ENCODE measurements around the gene C16orf96. TPM values are rescaled to one million over a fixed set of nuclear protein-coding genes. Genes with fewer than 3 reads are reported as not detected.

C16orf96 gene
- polyA plus RNA-seq, 2 of the 4 experiments (the other 2 are of a cell fraction), result 0.01 to 0.03 TPM

- H3K4me1 ChIP-seq, result no peaks in the 10 kb centered on the region
- ChIA-PET CTCF (interaction anchor here (1.0 to 1.2 kb wide), 2 partner anchors 13 to 140 kb away, joined by 3 to 6 read pairs; no protein-coding TSS in a partner anchor), POLR2A (no interaction called here)
- no peak for ATAC-seq
- DNase-seq (ENCODE audit: low read depth in 1 of 2, low spot score in 1 of 2), result no peak
- WGBS (ENCODE audit: missing lambda C conversion rate), result 96% methylated on average over 14 of the region's 22 CpGs
- no peak overlapping the region for H3K4me3 ChIP-seq
- TF ChIP-seq RNF2 (IDR thresholded peaks at IDR 0.05; ENCODE audit: borderline replicate concordance, low read depth) (no peak), HOXA7 (CRISPR knock-in tag; IDR thresholded peaks at IDR 0.05) (no peak), ZC3H11A (IDR thresholded peaks at IDR 0.05) (no peak), ZSCAN20 (CRISPR knock-in tag; IDR thresholded peaks at IDR 0.05) (no peak), E2F6 (IDR thresholded peaks at IDR 0.05; ENCODE audit: borderline replicate concordance, low read depth) (no peak), HDAC2 (IDR thresholded peaks at IDR 0.05) (no peak), EP300 (IDR thresholded peaks at IDR 0.05) (no peak), POLR2AphosphoS2 (conservative IDR thresholded peaks at IDR 0.05; ENCODE audit: low read length) (no peak), MYC (IDR thresholded peaks at IDR 0.05; ENCODE audit: borderline replicate concordance, low read length) (no peak)
- TF ChIP-seq, protein P1, sequence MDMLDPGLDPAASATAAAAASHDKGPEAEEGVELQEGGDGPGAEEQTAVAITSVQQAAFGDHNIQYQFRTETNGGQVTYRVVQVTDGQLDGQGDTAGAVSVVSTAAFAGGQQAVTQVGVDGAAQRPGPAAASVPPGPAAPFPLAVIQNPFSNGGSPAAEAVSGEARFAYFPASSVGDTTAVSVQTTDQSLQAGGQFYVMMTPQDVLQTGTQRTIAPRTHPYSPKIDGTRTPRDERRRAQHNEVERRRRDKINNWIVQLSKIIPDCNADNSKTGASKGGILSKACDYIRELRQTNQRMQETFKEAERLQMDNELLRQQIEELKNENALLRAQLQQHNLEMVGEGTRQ (IDR thresholded peaks at IDR 0.05), result no peak
- H3K4me2 ChIP-seq, result no peak overlapping the region
- no peaks in the 10 kb centered on the region for H3K9me3 ChIP-seq
- H3K27ac ChIP-seq, result no peak overlapping the region
- FAIRE-seq, result no peak
Observed at GRCh38 chr16:4646773-4647643, 90.9 kb downstream of the C16orf96 start.

DNA sequence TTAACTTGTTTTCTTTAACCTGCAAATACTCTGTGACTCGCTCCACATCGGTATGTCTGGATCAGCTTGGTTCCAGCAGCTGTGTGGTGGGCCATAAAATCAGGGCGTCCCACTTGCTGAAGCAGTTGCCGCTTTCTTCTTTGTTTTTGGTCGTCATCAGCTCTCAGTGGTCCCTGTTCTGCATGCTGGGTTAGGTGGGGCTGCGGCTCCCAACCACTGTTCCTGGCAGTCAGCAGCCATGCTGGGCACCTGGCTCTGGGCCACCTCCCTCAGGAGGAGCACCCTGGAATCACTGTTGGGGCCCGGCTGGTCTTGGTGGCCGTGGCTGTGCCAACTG, 91.5 kb downstream of the C16orf96 start:
- ATAC-seq (no peak), FAIRE-seq (no peak), DNase-seq (ENCODE audit: low read depth in 1 of 2, low spot score in 1 of 2) (no peak)
- H3K4me1 ChIP-seq, result peaks cover 3% of the 10 kb centered on the region
- ChIA-PET CTCF (interaction anchor here (1.2 kb wide), 1 partner anchor 13 kb away, joined by 6 read pairs; no protein-coding TSS in a partner anchor), POLR2A (no interaction called here)
- WGBS (ENCODE audit: missing lambda C conversion rate), result 99% methylated on average over 6 of the region's 8 CpGs
- no peak overlapping the region for H3K27ac ChIP-seq
- H3K9me3 ChIP-seq, result no peaks in the 10 kb centered on the region
- no peak overlapping the region for H3K4me3 ChIP-seq
- H3K4me2 ChIP-seq, result no peak overlapping the region
- TF ChIP-seq POLR2AphosphoS2 (conservative IDR thresholded peaks at IDR 0.05; ENCODE audit: low read length) (no peak), FOXS1 (CRISPR knock-in tag; IDR thresholded peaks at IDR 0.05) (no peak), EHF (CRISPR knock-in tag; IDR thresholded peaks at IDR 0.05) (no peak), JUNB (IDR thresholded peaks at IDR 0.05) (no peak), GATA3 (IDR thresholded peaks at IDR 0.05; ENCODE audit: borderline replicate concordance) (no peak), CEBPB (IDR thresholded peaks at IDR 0.05) (no peak), HEYL (CRISPR knock-in tag; IDR thresholded peaks at IDR 0.05) (no peak)
- TF ChIP-seq, protein P2, sequence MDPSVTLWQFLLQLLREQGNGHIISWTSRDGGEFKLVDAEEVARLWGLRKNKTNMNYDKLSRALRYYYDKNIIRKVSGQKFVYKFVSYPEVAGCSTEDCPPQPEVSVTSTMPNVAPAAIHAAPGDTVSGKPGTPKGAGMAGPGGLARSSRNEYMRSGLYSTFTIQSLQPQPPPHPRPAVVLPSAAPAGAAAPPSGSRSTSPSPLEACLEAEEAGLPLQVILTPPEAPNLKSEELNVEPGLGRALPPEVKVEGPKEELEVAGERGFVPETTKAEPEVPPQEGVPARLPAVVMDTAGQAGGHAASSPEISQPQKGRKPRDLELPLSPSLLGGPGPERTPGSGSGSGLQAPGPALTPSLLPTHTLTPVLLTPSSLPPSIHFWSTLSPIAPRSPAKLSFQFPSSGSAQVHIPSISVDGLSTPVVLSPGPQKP (IDR thresholded peaks at IDR 0.05; ENCODE audit: low read depth, low read length), result no peak

DNA sequence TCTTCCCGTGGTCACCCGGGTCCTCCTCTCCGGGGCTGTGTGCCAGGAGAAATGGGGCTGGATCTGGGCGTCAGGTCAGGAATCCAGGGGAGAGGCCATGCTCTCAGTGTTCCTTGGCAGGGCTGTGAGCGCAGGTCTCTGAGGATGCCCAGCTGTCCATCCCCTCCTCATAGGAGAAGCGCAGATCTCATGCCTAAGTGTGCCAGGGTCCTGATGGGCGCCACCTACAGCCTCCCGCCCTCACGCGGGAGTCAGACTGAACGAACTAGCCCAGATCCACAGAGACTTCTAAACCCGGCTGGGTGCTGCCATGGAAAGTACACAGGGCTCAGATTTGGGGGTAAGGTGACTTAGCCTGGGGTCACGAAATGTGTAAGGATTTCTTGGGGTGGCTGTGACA, 92.8 kb downstream of the C16orf96 start:
- Histone ChIP-seq H3K27ac (no peak overlapping the region), H3K4me1 (peaks cover 16% of the 10 kb centered on the region), H3K4me2 (no peak overlapping the region), H3K9me3 (no peaks in the 10 kb centered on the region), H3K4me3 (no peak overlapping the region)
- TF ChIP-seq POLR2AphosphoS2 (conservative IDR thresholded peaks at IDR 0.05; ENCODE audit: low read length) (no peak), MAZ (IDR thresholded peaks at IDR 0.05; ENCODE audit: borderline replicate concordance, low read depth, low read length) (no peak), RARB (CRISPR knock-in tag; IDR thresholded peaks at IDR 0.05) (no peak), REST (IDR thresholded peaks at IDR 0.05) (no peak)
- TF ChIP-seq, protein P2 (IDR thresholded peaks at IDR 0.05; ENCODE audit: low read depth, low read length), result no peak
- ChIA-PET CTCF (interaction anchor here (1.1 to 3.7 kb wide), 4 partner anchors 10 to 80 kb away, joined by 3 to 24 read pairs (median 6); no protein-coding TSS in a partner anchor), POLR2A (no interaction called here)
- no peak for DNase-seq (ENCODE audit: low read depth in 1 of 2, low spot score in 1 of 2)
- no peak for FAIRE-seq
- no peak for ATAC-seq
- WGBS (ENCODE audit: missing lambda C conversion rate), result 94% methylated on average over 10 of the region's 13 CpGs

Data from A549 (cell line).